Inferior parietal cortex (tissue), 1 donor: Measurements from ENCODE around the gene CDKN1B.

Source experiments
- DNase-seq: peaks from one replicate; pipeline ENCODE4 v3.0.0-alpha.2; 2016; ENCODE audit errors: extremely low spot score

Gene CDKN1B

GRCh38 chr12:12759234-12759915 is 42.2 kb downstream of the CDKN1B start:
- no peak for DNase-seq

GRCh38 chr12:12764824-12765223 is 47.7 kb downstream of the CDKN1B start:
- DNase-seq, result no peak

GRCh38 chr12:12770262-12770661 is 53.1 kb downstream of the CDKN1B start:
- DNase-seq, result no peak
